A549 (cell line): ENCODE measurements around the gene SALL1. TPM values are rescaled to one million over a fixed set of nuclear protein-coding genes. Genes with fewer than 3 reads are reported as not detected.

ENCODE experiments used
- ATAC-seq, 2 experiments: fragments of 200-7000 bp in 1 of 2; fragments of >200 bp in 1 of 2; cut with Nextera tagmentation in 1 of 2; cut with Tn5 transposase in 1 of 2; 3 replicates each; pipeline versions ENCODE4 v1.8.0 to v1.9.1; 2018 to 2020; ENCODE audit warnings: mild to moderate bottlenecking in 1 of 2, moderate library complexity in 1 of 2
- CTCF ChIA-PET: fragments of 300-600 bp; sonication (Branson Sonifier 250); formaldehyde crosslinking; extraction: SDS; loops from one replicate; lab custom pipeline; 2021; ENCODE audit warnings: antibody characterized with exemption, inconsistent platforms; lab: Yijun Ruan, JAX
- POLR2A ChIA-PET: fragments of 350-600 bp; formaldehyde crosslinking; extraction: SDS; loops from one replicate; lab custom pipeline; 2021; ENCODE audit warnings: antibody characterized with exemption, inconsistent platforms; lab: Yijun Ruan, JAX
- DNase-seq, 2 experiments: peaks; one replicate each; pipeline versions ENCODE4 v3.0.0 to v3.0.0-alpha.2; 2011 to 2016; ENCODE audit warnings: low read depth in 1 of 2, low spot score in 1 of 2
- FAIRE-seq: peaks from 2 replicates; lab custom pipeline; 2011; peaks lifted over from hg19 to GRCh38; lab: Jason Lieb, UNC
- H3K27ac ChIP-seq, 2 experiments: fragments of >200 bp; sonication (Bioruptor Twin); formaldehyde crosslinking; 3 replicates each; pipeline ENCODE4 v1.5.1; 2016 to 2017
- H3K4me1 ChIP-seq: fragments of >200 bp; sonication (Bioruptor Twin); formaldehyde crosslinking; 3 replicates; pipeline ENCODE4 v1.6.1; 2016
- H3K4me2 ChIP-seq: fragments of >200 bp; sonication (Bioruptor Twin); formaldehyde crosslinking; 3 replicates; pipeline ENCODE4 v1.6.1; 2016
- H3K4me3 ChIP-seq: fragments of >200 bp; sonication (Bioruptor Twin); formaldehyde crosslinking; 3 replicates; pipeline ENCODE4 v1.5.1; 2016
- H3K9me3 ChIP-seq: fragments of >200 bp; sonication (Bioruptor Twin); formaldehyde crosslinking; 3 replicates; pipeline ENCODE4 v1.6.1; 2016
- BCL3 ChIP-seq: fragments of >200 bp; sonication (Bioruptor Twin); formaldehyde crosslinking; IDR thresholded peaks from 3 replicates; pipeline ENCODE4 v1.6.1; 2016
- CEBPB ChIP-seq, 2 experiments: fragments of >200 bp in 1 of 2; sonication (Bioruptor Twin) in 1 of 2; formaldehyde crosslinking in 1 of 2; IDR thresholded peaks; 2 replicates each; pipeline ENCODE4 v1.6.1; 2012 to 2016
- EHMT2 ChIP-seq: fragments of 200-600 bp; sonication (generic); IDR thresholded peaks from 2 replicates; pipeline ENCODE4 v1.6.1; 2016; ENCODE audit warnings: antibody characterized with exemption, low read depth, mild to moderate bottlenecking, moderate library complexity
- ESRRA ChIP-seq: fragments of 150-350 bp; IDR thresholded peaks from 2 replicates; pipeline ENCODE4 v1.6.1; 2014; ENCODE audit warnings: mild to moderate bottlenecking, low read length, borderline replicate concordance
- FOSL2 ChIP-seq, 2 experiments: fragments of 450-650 bp in 1 of 2; fragments of >200 bp in 1 of 2; sonication (Bioruptor Twin) in 1 of 2; formaldehyde crosslinking; IDR thresholded peaks; 2 replicates each; pipeline versions ENCODE4 v1.5.0 to v1.6.1; 2016 to 2020; ENCODE audit warnings: mild to moderate bottlenecking in 1 of 2, moderate library complexity in 1 of 2
- HES2 ChIP-seq: fragments of >200 bp; sonication (Bioruptor Twin); formaldehyde crosslinking; IDR thresholded peaks from 2 replicates; pipeline ENCODE4 v1.6.1; 2016
- HEYL ChIP-seq: fragments of 250-450 bp; sonication (Bioruptor Pico); IDR thresholded peaks from 2 replicates; pipeline ENCODE4 v1.8.0; 2021; ENCODE audit warnings: mild to moderate bottlenecking, moderate library complexity
- HOXA7 ChIP-seq: fragments of 250-450 bp; sonication (Bioruptor Pico); IDR thresholded peaks from 2 replicates; pipeline ENCODE4 v1.5.0; 2020; ENCODE audit warnings: mild to moderate bottlenecking, moderate library complexity
- KDM5A ChIP-seq: fragments of 200-600 bp; sonication (generic); IDR thresholded peaks from 2 replicates; pipeline ENCODE4 v1.6.1; 2016; ENCODE audit warnings: antibody characterized with exemption, mild to moderate bottlenecking
- NR3C1 ChIP-seq: fragments of >200 bp; sonication (Bioruptor Twin); formaldehyde crosslinking; IDR thresholded peaks from 3 replicates; pipeline ENCODE4 v1.6.1; 2017
- PHF8 ChIP-seq: fragments of 200-600 bp; sonication (generic); IDR thresholded peaks from 2 replicates; pipeline ENCODE4 v1.6.1; 2016; ENCODE audit warnings: low read depth, mild to moderate bottlenecking, antibody characterized with exemption, moderate library complexity, borderline replicate concordance
- RAD21 ChIP-seq, 2 experiments: fragments of >200 bp in 1 of 2; sonication (Bioruptor Twin) in 1 of 2; formaldehyde crosslinking in 1 of 2; IDR thresholded peaks in 1 of 2; conservative IDR thresholded peaks in 1 of 2; 2 replicates in 1 of 2; 3 replicates in 1 of 2; pipeline ENCODE4 v1.6.1; 2012 to 2018; ENCODE audit warnings: inconsistent platforms in 1 of 2
- RARB ChIP-seq: fragments of 250-450 bp; sonication (Bioruptor Pico); IDR thresholded peaks from 2 replicates; pipeline ENCODE4 v1.8.0; 2021; ENCODE audit warnings: mild to moderate bottlenecking, moderate library complexity
- REST ChIP-seq: fragments of 200-600 bp; sonication (generic); IDR thresholded peaks from 2 replicates; pipeline ENCODE4 v1.6.1; 2016; ENCODE audit warnings: antibody characterized with exemption, mild to moderate bottlenecking, moderate library complexity
- SMC3 ChIP-seq: fragments of >200 bp; sonication (Bioruptor Twin); formaldehyde crosslinking; IDR thresholded peaks from 3 replicates; pipeline ENCODE4 v1.6.1; 2018; ENCODE audit warnings: inconsistent platforms
- TFCP2L1 ChIP-seq: fragments of 250-450 bp; sonication (Bioruptor Pico); IDR thresholded peaks from 2 replicates; pipeline ENCODE4 v1.5.0; 2021; ENCODE audit warnings: mild to moderate bottlenecking
- ZC3H11A ChIP-seq: fragments of 450-650 bp; IDR thresholded peaks from 2 replicates; pipeline ENCODE4 v1.6.1; 2014; ENCODE audit warnings: antibody characterized with exemption, mild to moderate bottlenecking
- ZFP36 ChIP-seq: fragments of 450-650 bp; IDR thresholded peaks from 2 replicates; pipeline ENCODE4 v1.6.1; 2014; ENCODE audit warnings: borderline replicate concordance; ENCODE audit not compliant: partially characterized antibody
- WGBS: methylation state at CpG from one replicate; pipeline ENCODE4 v1.1.6; 2017; ENCODE audit errors: missing lambda C conversion rate; 5-methylcytosine and 5-hydroxymethylcytosine counted together
- polyA minus RNA-seq: library from RNA; depleted of rRNA, polyadenylated mRNA; stranded (reverse); fragments of >200 nt; gene quantifications from 2 replicates; pipeline ENCODE4 v1.2.3, GENCODE V29; 2011; rRNA and poly(A)+ RNA removed
- polyA plus RNA-seq, 4 experiments: library from polyadenylated mRNA; depleted of rRNA in 3 of 4; stranded (reverse); fragments of >200 nt; fragmentation: RNase III in 1 of 4; extraction: RNeasy Plus Mini Kit Qiagen cat#74134 plus additional on column Dnase treatment in 1 of 4; gene quantifications; 2 replicates in 3 of 4; 3 replicates in 1 of 4; pipeline ENCODE4 v1.2.3, GENCODE V29; 2011 to 2017

Gene SALL1
- 0.28 and 0.37 TPM in 2 replicates for polyA plus RNA-seq (2011; rRNA removed)
- 0.34 and 0.36 TPM in 2 replicates for polyA plus RNA-seq (2012; cell fraction: cytosol; rRNA removed)
- 0.28 and 0.42 TPM in 2 replicates for polyA plus RNA-seq (2012; cell fraction: nucleus; rRNA removed)
- polyA plus RNA-seq (2017; fragmentation: RNase III; extraction: RNeasy Plus Mini Kit Qiagen cat#74134 plus additional on column Dnase treatment): 0.04 to 0.21 TPM (median 0.13 TPM) in 3 replicates
- polyA minus RNA-seq: 0.78 and 0.79 TPM in 2 replicates

GRCh38 chr16:51150888-51151320, at the start of gene SALL1:
Gene SALL1, minus strand, starts transcription at chr16:51151270. Its CDS starts 29 bp downstream, at chr16:51151241.
- FAIRE-seq (no peak), ATAC-seq (no peak), DNase-seq (no peak)
- Histone ChIP-seq H3K4me3 (peak within 1 kb of the TSS; percentile 42), H3K4me1 (no peaks in the 10 kb centered on the region), H3K27ac (peak within 1 kb of the TSS; percentile 40 to 66), H3K4me2 (peak within 1 kb of the TSS; percentile 77), H3K9me3 (no peaks in the 10 kb centered on the region)
- ChIA-PET POLR2A (no interaction called here), CTCF (no interaction called here)
- 61% methylated on average over 36 of the region's 38 CpGs for WGBS
- no peak for TF ChIP-seq HOXA7 (CRISPR knock-in tag)
- no peak for TF ChIP-seq NR3C1
- TF ChIP-seq FOSL2 (IDR thresholded peaks at IDR 0.05): no peak
- TF ChIP-seq FOSL2 (CRISPR knock-in tag; IDR thresholded peaks at IDR 0.05): no peak
- no peak for TF ChIP-seq ZFP36
- TF ChIP-seq PHF8: no peak
- TF ChIP-seq EHMT2: no peak
- no peak for TF ChIP-seq REST
- no peak for TF ChIP-seq RAD21 (conservative IDR thresholded peaks at IDR 0.05 in 1 of 2, IDR thresholded peaks at IDR 0.05 in 1 of 2)
- no peak for TF ChIP-seq BCL3
- no peak for TF ChIP-seq HEYL
- no peak for TF ChIP-seq ZC3H11A
- TF ChIP-seq KDM5A: no peak
- no peak for TF ChIP-seq ESRRA
- no peak for TF ChIP-seq HES2
- no peak for TF ChIP-seq RARB (CRISPR knock-in tag)

- no peak overlapping the region for H3K4me2 ChIP-seq
- ATAC-seq: no peak
- TF ChIP-seq SMC3 (no peak), CEBPB (IDR thresholded peaks at IDR 0.05) (no peak), TFCP2L1 (CRISPR knock-in tag) (no peak)
- CTCF ChIA-PET: no interaction called here
- no peak for DNase-seq
- H3K4me3 ChIP-seq: no peak overlapping the region
- POLR2A ChIA-PET: no interaction called here
- no peaks in the 10 kb centered on the region for H3K4me1 ChIP-seq
- 52% methylated on average over 2 of the region's 2 CpGs for WGBS
- H3K27ac ChIP-seq: no peak overlapping the region
- no peak for FAIRE-seq
- peaks cover 16% of the 10 kb centered on the region for H3K9me3 ChIP-seq
Observed at GRCh38 chr16:51200793-51201192, 49.7 kb upstream of the SALL1 start.
